ENCODE measurements around the gene IRF7. TPM values are rescaled to one million over a fixed set of nuclear protein-coding genes. Genes with fewer than 3 reads are reported as not detected.

Gene IRF7
- total RNA-seq (2021; ENCODE audit: unreplicated experiment) (15.2 TPM), Bru-seq, nascent RNA (percentile 44 among the genes with signal in this experiment), BruChase-seq, experiment 1, labeled RNA remaining after a 6-hour chase (percentile 61 among the genes with signal in this experiment), BruChase-seq, experiment 2, labeled RNA remaining after a 2-hour chase (percentile 49 among the genes with signal in this experiment)
- 17.9 and 24.9 TPM in 2 replicates for polyA plus RNA-seq (2012)
- long read RNA-seq, transcript IRF7-205 (11 exons, 1,974 nt), result major isoform, 5 of 29 reads
- long read RNA-seq, partial matches to known transcripts, result 7 of 29 reads
- long read RNA-seq, other reads (novel, unspliced or antisense), result 12 of 29 reads

DNA sequence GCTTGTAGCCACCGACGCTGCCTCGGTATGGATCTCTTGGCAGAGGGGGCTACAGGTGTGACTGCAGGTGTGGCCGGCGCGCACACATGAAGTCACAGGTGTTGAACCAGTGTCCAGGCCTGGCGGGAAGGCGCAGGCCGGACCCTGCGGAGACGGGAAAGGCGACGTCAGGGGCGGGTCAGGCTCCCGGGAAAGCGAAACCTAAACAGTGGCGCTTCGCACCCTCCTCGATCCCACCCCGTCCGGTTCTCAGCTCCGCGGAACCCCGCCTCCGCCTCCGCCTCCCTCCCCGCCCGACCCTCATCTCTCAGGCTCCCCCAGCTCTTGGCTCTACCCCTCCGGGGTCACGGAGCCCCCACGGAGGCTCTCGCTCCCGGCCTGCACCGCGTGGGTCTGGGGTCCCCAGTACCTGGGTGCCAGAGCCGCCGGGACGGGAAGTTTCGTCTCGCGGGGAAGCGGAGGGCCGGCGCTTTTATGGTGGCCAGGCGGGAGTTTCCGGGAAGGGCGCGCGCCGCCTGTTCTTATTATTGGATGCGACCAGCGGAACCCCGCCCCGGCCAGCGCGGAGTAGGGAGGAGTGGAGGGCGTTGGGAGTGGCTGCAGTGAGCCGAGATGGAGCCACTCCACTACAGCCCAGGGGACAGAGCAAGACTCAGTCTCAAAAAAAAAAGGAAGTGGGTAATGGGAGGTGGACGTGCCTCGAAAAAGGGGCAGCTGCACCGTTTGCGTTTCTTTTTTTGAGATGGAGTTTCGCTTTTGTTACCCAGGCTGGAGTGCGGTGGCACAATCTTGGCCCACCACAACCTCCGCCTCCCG, at the start of gene IRF7:
TSS of gene IRF7 (minus strand) at position 447 of the 816 bp plus-strand sequence. CDS start 586 bp downstream, outside the sequence.
- CTCF ChIA-PET, result no interaction called here

More for the DNA sequence above, at the start of gene IRF7:
- ChIA-PET POLR2A (interaction anchor here (1.7 kb wide), 1 partner anchor 40 kb away, joined by 4 read pairs; the partner anchor contains the start of gene PHRF1), RAD21 (ENCODE audit: low non-redundant PET in 1 of 2, low total read pairs in 2 of 2, uncharacterized antibody in 2 of 2, unreplicated experiment in 2 of 2) (no interaction called here)
- peak within 1 kb of the TSS; percentile 62 to 68 for H3K4me3 ChIP-seq (replicated peaks in 1 of 2; ENCODE audit: low read depth in 1 of 2, low read length in 2 of 2)
- ATAC-seq (peak; percentile 86), DNase-seq (ENCODE audit: low read depth, low spot score) (peak; percentile 73)
- peaks cover 13% of the 10 kb centered on the region; the same call in 1 of the 2 replicates for H4K20me1 ChIP-seq (ENCODE audit: insufficient read depth)
- peaks cover 10 to 20% of the 10 kb centered on the region in 2 experiments; a peak in 3 of 4 replicates for H3K36me3 ChIP-seq (ENCODE audit: control insufficient read depth in 1 of 2, insufficient read depth in 2 of 2, low read length in 2 of 2)
- H3K9ac ChIP-seq (ENCODE audit: low read length), result peak within 1 kb of the TSS; percentile 74
- BruUV-seq (replicated peaks), result TSS peak; percentile 76
- no peaks in the 10 kb centered on the region for H3K9me3 ChIP-seq (ENCODE audit: control insufficient read depth in 1 of 2, insufficient read depth in 1 of 2, low read depth in 1 of 2, low read length in 2 of 2)
- H3K27me3 ChIP-seq (ENCODE audit: insufficient read depth, low read length), result no peaks in the 10 kb centered on the region
- peaks cover 8 to 42% of the 10 kb centered on the region in 2 experiments for H3K4me1 ChIP-seq (ENCODE audit: control insufficient read depth in 1 of 2, insufficient read depth in 2 of 2, low read length in 2 of 2)
- intact Hi-C loops (cut with micrococcal nuclease), result no loop called here
- peaks cover 27% of the 10 kb centered on the region; the same call in 1 of the 2 replicates for H3K79me2 ChIP-seq (ENCODE audit: insufficient read depth, low read length)
- TF ChIP-seq ZFX (IDR thresholded peaks at IDR 0.05) (peak; percentile 32; the same call in 1 of the 2 replicates), TCF7L2 (IDR thresholded peaks at IDR 0.05; ENCODE audit: borderline replicate concordance, extremely low read depth, insufficient read depth, insufficient read length) (peak; percentile 68), RAD21 (IDR thresholded peaks at IDR 0.05; ENCODE audit: low read depth) (no peak), POLR2A (IDR thresholded peaks at IDR 0.05; ENCODE audit: borderline replicate concordance, extremely low read depth, insufficient read depth, insufficient read length) (peak; percentile 54), YY1 (IDR thresholded peaks at IDR 0.05; ENCODE audit: extremely low read depth, insufficient replicate concordance, low read depth, low read length) (peak; percentile 6), FOSL1 (IDR thresholded peaks at IDR 0.05; ENCODE audit: low read depth) (no peak), POLR2AphosphoS5 (IDR thresholded peaks at IDR 0.05; ENCODE audit: low read depth, low read length) (peak; percentile 91)
- TF ChIP-seq, protein P1, sequence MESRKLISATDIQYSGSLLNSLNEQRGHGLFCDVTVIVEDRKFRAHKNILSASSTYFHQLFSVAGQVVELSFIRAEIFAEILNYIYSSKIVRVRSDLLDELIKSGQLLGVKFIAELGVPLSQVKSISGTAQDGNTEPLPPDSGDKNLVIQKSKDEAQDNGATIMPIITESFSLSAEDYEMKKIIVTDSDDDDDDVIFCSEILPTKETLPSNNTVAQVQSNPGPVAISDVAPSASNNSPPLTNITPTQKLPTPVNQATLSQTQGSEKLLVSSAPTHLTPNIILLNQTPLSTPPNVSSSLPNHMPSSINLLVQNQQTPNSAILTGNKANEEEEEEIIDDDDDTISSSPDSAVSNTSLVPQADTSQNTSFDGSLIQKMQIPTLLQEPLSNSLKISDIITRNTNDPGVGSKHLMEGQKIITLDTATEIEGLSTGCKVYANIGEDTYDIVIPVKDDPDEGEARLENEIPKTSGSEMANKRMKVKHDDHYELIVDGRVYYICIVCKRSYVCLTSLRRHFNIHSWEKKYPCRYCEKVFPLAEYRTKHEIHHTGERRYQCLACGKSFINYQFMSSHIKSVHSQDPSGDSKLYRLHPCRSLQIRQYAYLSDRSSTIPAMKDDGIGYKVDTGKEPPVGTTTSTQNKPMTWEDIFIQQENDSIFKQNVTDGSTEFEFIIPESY (IDR thresholded peaks at IDR 0.05; ENCODE audit: extremely low read depth, insufficient replicate concordance, low read length), result peak; percentile 16
- TF ChIP-seq, protein P2, sequence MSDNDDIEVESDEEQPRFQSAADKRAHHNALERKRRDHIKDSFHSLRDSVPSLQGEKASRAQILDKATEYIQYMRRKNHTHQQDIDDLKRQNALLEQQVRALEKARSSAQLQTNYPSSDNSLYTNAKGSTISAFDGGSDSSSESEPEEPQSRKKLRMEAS (IDR thresholded peaks at IDR 0.05), result peak; percentile 48; the same call in 1 of the 2 replicates
- no peak within 1 kb of the TSS for H2AFZ ChIP-seq (ENCODE audit: low read depth, low read length, poor library complexity, severe bottlenecking)
- no peaks in the 10 kb centered on the region for H3K9me2 ChIP-seq (ENCODE audit: insufficient read depth)
- H3K4me2 ChIP-seq (ENCODE audit: low read length), result peak within 1 kb of the TSS; percentile 95
- peak within 1 kb of the TSS; percentile 69 for H3K27ac ChIP-seq (ENCODE audit: low read depth, low read length)
